Calu3 (cell line): ENCODE results near the gene ELL2. TPM values are rescaled to one million over a fixed set of nuclear protein-coding genes. Genes with fewer than 3 reads are reported as not detected.

Experiments
- BruUV-seq: library from RNA; stranded (reverse); fragments of 400-500 nt; replicated peaks from 2 replicates; lab custom pipeline; 2021; lab: Mats Ljungman, UMichigan
- CTCF ChIA-PET: fragments of 300-600 bp; sonication (Branson Sonifier 250); formaldehyde crosslinking; loops from one replicate; lab custom pipeline; 2022; ENCODE audit warnings: antibody characterized with exemption; lab: Charles Lee
- DNase-seq: peaks from one replicate; pipeline ENCODE4 v3.0.0; 2022
- H3K27ac Mint-ChIP-seq: one replicate; pipeline ENCODE4 v1.8.0; 2022; ENCODE audit warnings: mixed read lengths; ENCODE audit not compliant: unreplicated experiment
- H3K27me3 Mint-ChIP-seq: one replicate; pipeline ENCODE4 v1.8.0; 2022; ENCODE audit warnings: mixed read lengths; ENCODE audit not compliant: unreplicated experiment
- H3K36me3 Mint-ChIP-seq: one replicate; pipeline ENCODE4 v1.8.0; 2022; ENCODE audit warnings: mild to moderate bottlenecking, moderate library complexity, mixed read lengths; ENCODE audit not compliant: insufficient read depth, unreplicated experiment
- H3K4me1 Mint-ChIP-seq: one replicate; pipeline ENCODE4 v1.8.0; 2022; ENCODE audit warnings: mild to moderate bottlenecking, low read depth, mixed read lengths; ENCODE audit not compliant: unreplicated experiment
- H3K4me3 Mint-ChIP-seq: one replicate; pipeline ENCODE4 v1.8.0; 2022; ENCODE audit warnings: mild to moderate bottlenecking, low read depth, moderate library complexity, mixed read lengths; ENCODE audit not compliant: unreplicated experiment
- H3K9me3 Mint-ChIP-seq: one replicate; pipeline ENCODE4 v1.8.0; 2022; ENCODE audit warnings: low read depth, mixed read lengths; ENCODE audit not compliant: unreplicated experiment
- intact Hi-C: fragments of 100-400 bp; cut with micrococcal nuclease; formaldehyde crosslinking; loops from one replicate; pipeline ENCODE4 v1.10.0; 2022; ENCODE audit not compliant: unreplicated experiment
- total RNA-seq: library from RNA; stranded (reverse); gene quantifications from 2 replicates; pipeline ENCODE4 v1.2.3, GENCODE V29; 2022
- TF ChIP-seq, protein P1 (sequence below): fragments of 200-600 bp; IDR thresholded peaks from one replicate; pipeline ENCODE4 v1.8.0; 2022; ENCODE audit warnings: antibody characterized with exemption; ENCODE audit not compliant: unreplicated experiment

ELL2 gene
- total RNA-seq, 1 experiment from 2014 or later, result 57.7 TPM

DNA sequence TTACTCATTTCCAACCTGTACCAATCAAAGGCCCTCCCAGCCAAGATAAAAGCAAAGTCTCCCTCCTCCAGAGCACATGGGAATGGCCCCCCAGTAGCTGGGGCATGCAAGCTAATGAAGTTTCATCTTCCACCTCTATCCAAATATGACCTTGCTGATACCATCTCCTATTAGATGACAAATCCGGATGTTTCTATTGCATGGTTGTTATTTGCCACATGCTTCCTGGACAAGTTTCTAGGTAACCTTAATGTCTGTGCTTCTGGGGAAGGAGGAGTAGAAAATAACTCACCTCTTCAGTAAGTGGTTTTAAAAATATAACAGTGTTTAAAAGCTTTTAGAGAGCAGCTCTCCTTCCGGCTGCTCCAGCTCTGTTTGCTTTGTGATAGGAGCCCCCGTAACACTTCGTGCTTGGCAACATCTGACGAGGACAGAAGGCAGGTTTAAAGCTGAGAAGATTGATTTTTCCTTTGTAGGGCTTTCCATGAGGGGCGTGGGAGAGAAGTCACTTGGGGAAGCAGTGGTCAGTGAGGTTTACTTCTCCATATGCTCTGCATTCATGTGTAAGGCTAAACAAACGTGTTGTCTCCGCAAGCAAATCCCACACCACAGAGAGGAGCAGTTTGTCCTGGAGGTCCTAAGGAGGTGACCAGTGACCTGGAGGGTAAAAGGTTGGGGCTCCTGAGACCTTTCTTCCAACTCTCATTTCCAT, 98.8 kb downstream of the ELL2 start:
- no peak for DNase-seq
- intact Hi-C loops, result no loop called here
- BruUV-seq, result no TSS peak
- peaks cover 18% of the 10 kb centered on the region for H3K36me3 Mint-ChIP-seq
- CTCF ChIA-PET, result interaction anchor here (0.6 to 1.3 kb wide), 3 partner anchors 30 to 216 kb away, joined by 4 read pairs; partner anchors contain the start of gene RFESD
- peak overlapping the region; percentile 87 for H3K27ac Mint-ChIP-seq
- peaks cover 76% of the 10 kb centered on the region for H3K4me1 Mint-ChIP-seq
- H3K4me3 Mint-ChIP-seq, result peak overlapping the region; percentile 55
- TF ChIP-seq, protein P1, sequence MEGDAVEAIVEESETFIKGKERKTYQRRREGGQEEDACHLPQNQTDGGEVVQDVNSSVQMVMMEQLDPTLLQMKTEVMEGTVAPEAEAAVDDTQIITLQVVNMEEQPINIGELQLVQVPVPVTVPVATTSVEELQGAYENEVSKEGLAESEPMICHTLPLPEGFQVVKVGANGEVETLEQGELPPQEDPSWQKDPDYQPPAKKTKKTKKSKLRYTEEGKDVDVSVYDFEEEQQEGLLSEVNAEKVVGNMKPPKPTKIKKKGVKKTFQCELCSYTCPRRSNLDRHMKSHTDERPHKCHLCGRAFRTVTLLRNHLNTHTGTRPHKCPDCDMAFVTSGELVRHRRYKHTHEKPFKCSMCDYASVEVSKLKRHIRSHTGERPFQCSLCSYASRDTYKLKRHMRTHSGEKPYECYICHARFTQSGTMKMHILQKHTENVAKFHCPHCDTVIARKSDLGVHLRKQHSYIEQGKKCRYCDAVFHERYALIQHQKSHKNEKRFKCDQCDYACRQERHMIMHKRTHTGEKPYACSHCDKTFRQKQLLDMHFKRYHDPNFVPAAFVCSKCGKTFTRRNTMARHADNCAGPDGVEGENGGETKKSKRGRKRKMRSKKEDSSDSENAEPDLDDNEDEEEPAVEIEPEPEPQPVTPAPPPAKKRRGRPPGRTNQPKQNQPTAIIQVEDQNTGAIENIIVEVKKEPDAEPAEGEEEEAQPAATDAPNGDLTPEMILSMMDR, result no peak
- no peaks in the 10 kb centered on the region for H3K9me3 Mint-ChIP-seq
- H3K27me3 Mint-ChIP-seq, result no peaks in the 10 kb centered on the region

DNA sequence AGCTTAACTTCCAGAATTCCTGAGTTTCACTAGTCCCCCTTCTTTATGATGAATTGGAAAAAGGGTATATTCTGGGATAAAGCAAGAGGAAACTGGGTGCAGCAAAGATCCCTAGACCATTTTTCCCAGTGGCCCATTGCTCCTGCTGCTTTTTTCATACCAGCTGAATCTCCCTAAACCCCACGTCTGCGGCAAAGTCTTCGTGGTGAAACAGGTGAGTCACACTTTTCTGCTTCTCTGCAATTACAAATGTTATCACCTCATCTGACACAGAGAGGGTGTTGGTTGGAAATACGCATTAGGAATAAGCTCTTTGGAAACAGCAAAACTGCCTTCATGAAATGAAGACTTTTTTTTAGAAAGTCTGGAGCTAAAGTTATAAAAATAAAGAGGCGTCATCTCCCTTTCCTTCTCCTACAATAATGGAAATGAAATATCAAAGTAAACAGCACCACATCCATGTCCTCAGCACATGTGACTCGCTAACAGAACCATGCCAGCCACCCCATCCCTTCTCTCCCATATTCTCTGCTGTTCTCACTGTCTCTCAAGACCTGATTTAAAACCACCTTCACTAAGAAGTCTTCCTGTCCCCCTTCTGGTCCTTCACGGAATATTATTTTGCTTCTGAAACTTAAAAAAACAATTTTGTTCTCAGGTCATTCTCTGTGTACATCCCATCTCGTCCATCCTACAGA, 99.6 kb downstream of the ELL2 start:
- DNase-seq, result peak; percentile 44
- no peaks in the 10 kb centered on the region for H3K9me3 Mint-ChIP-seq
- H3K36me3 Mint-ChIP-seq, result peaks cover 18% of the 10 kb centered on the region
- H3K27me3 Mint-ChIP-seq, result no peaks in the 10 kb centered on the region
- BruUV-seq, result no TSS peak
- H3K4me3 Mint-ChIP-seq, result peak overlapping the region; percentile 55
- CTCF ChIA-PET, result interaction anchor here (0.6 to 1.5 kb wide), 6 partner anchors 31 to 474 kb away, joined by 3 to 9 read pairs (median 4); partner anchors contain the start of gene RFESD
- intact Hi-C loops, result loop anchor here (1.0 kb wide), 1 partner anchor 98 kb away; no protein-coding TSS in a partner anchor
- peaks cover 74% of the 10 kb centered on the region for H3K4me1 Mint-ChIP-seq
- peak overlapping the region; percentile 87 for H3K27ac Mint-ChIP-seq
- TF ChIP-seq, protein P1, result no peak

DNA sequence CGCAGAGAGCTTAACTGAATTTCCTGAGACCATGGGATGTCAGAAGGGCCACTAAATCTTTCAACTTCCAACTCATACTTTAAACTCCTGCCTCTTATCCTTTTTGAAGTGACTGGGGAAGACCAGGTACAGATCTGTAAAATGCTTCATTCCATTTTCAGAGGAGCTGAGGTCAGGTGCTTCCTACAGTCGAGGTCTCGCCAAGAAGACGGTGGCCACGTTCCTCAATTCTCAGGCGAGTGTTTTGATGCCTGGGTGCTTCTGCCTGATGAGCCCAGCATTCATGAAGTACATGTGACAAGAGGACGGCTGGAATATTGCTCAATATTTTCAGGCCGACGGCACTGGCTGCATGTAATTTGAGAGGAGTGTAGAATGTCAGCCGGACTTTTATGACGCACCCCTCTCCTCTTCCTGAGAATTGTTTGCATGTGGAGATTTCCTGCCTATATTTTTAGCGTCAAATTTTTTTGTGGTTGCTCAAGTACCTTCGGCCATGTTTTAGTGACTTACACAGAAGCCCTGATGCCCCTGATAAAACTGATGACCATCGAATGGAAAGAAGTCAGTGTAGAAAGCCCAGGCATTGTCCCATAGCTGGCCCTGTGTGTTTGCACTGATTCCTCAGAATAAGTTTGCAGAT, 100.3 kb downstream of the ELL2 start:
- H3K4me3 Mint-ChIP-seq, result peak overlapping the region; percentile 55
- H3K4me1 Mint-ChIP-seq, result peaks cover 68% of the 10 kb centered on the region
- TF ChIP-seq, protein P1, result no peak
- no peaks in the 10 kb centered on the region for H3K9me3 Mint-ChIP-seq
- intact Hi-C loops, result loop anchor here (1.0 kb wide), 1 partner anchor 99 kb away; no protein-coding TSS in a partner anchor
- H3K36me3 Mint-ChIP-seq, result peaks cover 18% of the 10 kb centered on the region
- CTCF ChIA-PET, result interaction anchor here (0.6 to 1.5 kb wide), 5 partner anchors 31 to 475 kb away, joined by 3 to 9 read pairs (median 4); partner anchors contain the start of gene RFESD
- no TSS peak for BruUV-seq
- peak overlapping the region; percentile 87 for H3K27ac Mint-ChIP-seq
- peak; percentile 75 for DNase-seq
- no peaks in the 10 kb centered on the region for H3K27me3 Mint-ChIP-seq

DNA sequence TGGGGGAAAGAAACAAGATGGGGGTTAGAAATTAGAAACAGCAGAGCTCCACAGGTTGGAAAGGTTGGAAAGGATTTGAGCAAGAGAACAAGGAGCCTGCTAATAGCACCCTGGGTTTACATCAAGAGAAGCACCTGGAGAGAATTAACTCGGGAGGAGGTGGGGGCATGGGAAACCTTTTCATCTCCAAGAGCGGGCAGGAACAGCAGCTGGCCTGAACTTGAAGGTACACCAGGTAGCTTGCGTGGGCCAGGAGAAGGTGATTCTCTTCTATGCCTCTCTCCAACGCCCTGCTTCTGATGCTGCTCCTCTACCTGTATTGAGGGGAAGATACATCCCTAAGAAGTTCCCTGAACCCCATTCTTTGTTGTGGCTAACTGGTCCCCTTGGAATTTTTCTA, 102.0 kb downstream of the ELL2 start:
- Mint-ChIP-seq H3K27ac (peak overlapping the region; percentile 80), H3K4me1 (peaks cover 56% of the 10 kb centered on the region), H3K4me3 (no peak overlapping the region), H3K27me3 (no peaks in the 10 kb centered on the region), H3K9me3 (no peaks in the 10 kb centered on the region), H3K36me3 (peaks cover 18% of the 10 kb centered on the region)
- no TSS peak for BruUV-seq
- intact Hi-C loops, result loop anchor here (1.0 to 10.0 kb wide), 3 partner anchors 318 to 575 kb away; partner anchors contain the start of gene PCSK1
- DNase-seq, result no peak
- TF ChIP-seq, protein P1, result no peak
- CTCF ChIA-PET, result interaction anchor here (2.1 kb wide), 1 partner anchor 476 kb away, joined by 7 read pairs; no protein-coding TSS in a partner anchor
